Measurements from ENCODE around the gene PHF13.

DNA sequence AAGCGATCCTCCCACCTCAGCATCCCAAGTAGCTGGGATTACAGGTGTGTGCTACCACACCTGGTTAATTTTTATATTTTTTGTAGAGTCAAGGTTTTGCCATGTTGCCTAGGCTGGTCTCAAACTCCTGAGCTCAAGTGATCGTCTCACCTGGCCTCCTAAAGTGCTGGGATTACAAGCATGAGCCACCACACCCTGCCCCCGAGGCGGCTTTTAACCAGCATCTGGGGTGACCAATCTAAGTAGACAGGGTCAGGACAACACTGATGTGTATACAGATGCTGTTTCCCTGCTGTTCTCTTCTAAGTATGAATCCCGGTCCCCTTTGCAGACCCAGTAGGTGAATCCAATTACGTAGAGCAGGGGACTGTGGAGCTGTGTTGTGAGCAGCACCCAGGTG is 35.0 kb downstream of the PHF13 start:
- TF ChIP-seq, protein P1, sequence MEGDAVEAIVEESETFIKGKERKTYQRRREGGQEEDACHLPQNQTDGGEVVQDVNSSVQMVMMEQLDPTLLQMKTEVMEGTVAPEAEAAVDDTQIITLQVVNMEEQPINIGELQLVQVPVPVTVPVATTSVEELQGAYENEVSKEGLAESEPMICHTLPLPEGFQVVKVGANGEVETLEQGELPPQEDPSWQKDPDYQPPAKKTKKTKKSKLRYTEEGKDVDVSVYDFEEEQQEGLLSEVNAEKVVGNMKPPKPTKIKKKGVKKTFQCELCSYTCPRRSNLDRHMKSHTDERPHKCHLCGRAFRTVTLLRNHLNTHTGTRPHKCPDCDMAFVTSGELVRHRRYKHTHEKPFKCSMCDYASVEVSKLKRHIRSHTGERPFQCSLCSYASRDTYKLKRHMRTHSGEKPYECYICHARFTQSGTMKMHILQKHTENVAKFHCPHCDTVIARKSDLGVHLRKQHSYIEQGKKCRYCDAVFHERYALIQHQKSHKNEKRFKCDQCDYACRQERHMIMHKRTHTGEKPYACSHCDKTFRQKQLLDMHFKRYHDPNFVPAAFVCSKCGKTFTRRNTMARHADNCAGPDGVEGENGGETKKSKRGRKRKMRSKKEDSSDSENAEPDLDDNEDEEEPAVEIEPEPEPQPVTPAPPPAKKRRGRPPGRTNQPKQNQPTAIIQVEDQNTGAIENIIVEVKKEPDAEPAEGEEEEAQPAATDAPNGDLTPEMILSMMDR (IDR thresholded peaks at IDR 0.05 in 8 of 11, conservative IDR thresholded peaks at IDR 0.05 in 3 of 11), result no peak
- TF ChIP-seq POLR2A (IDR thresholded peaks at IDR 0.05) (no peak), POLR2AphosphoS5 (IDR thresholded peaks at IDR 0.05) (no peak)
